CD14-positive monocyte (primary cell): ENCODE measurements around the gene LYG1. TPM values are rescaled to one million over a fixed set of nuclear protein-coding genes. Genes with fewer than 3 reads are reported as not detected.

Experiments
- DNase-seq, 3 donors: peaks; one replicate each; pipeline ENCODE4 v3.0.0-alpha.2; 2011 to 2022
- H2AFZ ChIP-seq: 2 replicates; pipeline ENCODE4 v1.6.0; 2012; ENCODE audit warnings: mild to moderate bottlenecking, low read depth, low read length, inconsistent platforms; ENCODE audit not compliant: insufficient read depth, poor library complexity, severe bottlenecking
- H3K27ac ChIP-seq, 2 donors: 1 replicate in 1 of 2; 2 replicates in 1 of 2; pipeline ENCODE4 v1.5.1; 2012 to 2013; ENCODE audit warnings: low read length in 2 of 2, control low read depth in 1 of 2, inconsistent platforms in 1 of 2, low read depth in 1 of 2, mild to moderate bottlenecking in 1 of 2
- H3K27me3 ChIP-seq, 2 donors: one replicate each; pipeline versions ENCODE4 v1.6.0 to v1.6.1; 2011 to 2013; ENCODE audit warnings: low read length in 2 of 2; ENCODE audit not compliant: control insufficient read depth in 2 of 2, insufficient read depth in 2 of 2
- H3K36me3 ChIP-seq, 2 donors: replicated peaks in 1 of 2; 1 replicate in 1 of 2; 2 replicates in 1 of 2; pipeline versions ENCODE4 v1.5.1 to v1.6.1; 2012 to 2013; ENCODE audit warnings: low read length in 2 of 2, control low read depth in 1 of 2, inconsistent platforms in 1 of 2, mild to moderate bottlenecking in 1 of 2; ENCODE audit not compliant: insufficient read depth in 2 of 2, control insufficient read depth in 1 of 2
- H3K4me1 ChIP-seq, 2 donors: 1 replicate in 1 of 2; 2 replicates in 1 of 2; pipeline versions ENCODE4 v1.5.1 to v1.6.1; 2012 to 2013; ENCODE audit warnings: low read length in 2 of 2, control low read depth in 1 of 2, inconsistent platforms in 1 of 2, mild to moderate bottlenecking in 1 of 2, moderate library complexity in 1 of 2; ENCODE audit not compliant: insufficient read depth in 2 of 2, control insufficient read depth in 1 of 2
- H3K4me2 ChIP-seq: replicated peaks from 2 replicates; pipeline ENCODE3; 2012; ENCODE audit warnings: low read length, moderate library complexity, mild to moderate bottlenecking; ENCODE audit not compliant: poor library complexity, severe bottlenecking; ENCODE audit errors: extremely low read depth
- H3K4me3 ChIP-seq, 3 experiments: fragments of 200-600 bp in 1 of 3; sonication (generic) in 1 of 3; replicated peaks in 1 of 3; 1 replicate in 2 of 3; 2 replicates in 1 of 3; pipeline ENCODE4 v1.5.1; 2011 to 2013; ENCODE audit warnings: low read length in 3 of 3, mild to moderate bottlenecking in 3 of 3, control low read depth in 2 of 3, low read depth in 2 of 3, inconsistent platforms in 1 of 3, moderate library complexity in 1 of 3
- H3K79me2 ChIP-seq: 2 replicates; pipeline ENCODE4 v1.6.0; 2012; ENCODE audit warnings: mild to moderate bottlenecking, control low read depth, inconsistent platforms, low read length, moderate library complexity; ENCODE audit not compliant: insufficient read depth
- H3K9ac ChIP-seq: 2 replicates; pipeline ENCODE4 v1.6.0; 2017; ENCODE audit warnings: low read length, mild to moderate bottlenecking; ENCODE audit not compliant: insufficient read depth, poor library complexity, severe bottlenecking
- H3K9me3 ChIP-seq, 2 donors: replicated peaks in 1 of 2; 1 replicate in 1 of 2; 2 replicates in 1 of 2; pipeline versions ENCODE4 v1.5.1 to v1.6.1; 2012 to 2013; ENCODE audit warnings: low read length in 2 of 2, control low read depth in 1 of 2; ENCODE audit not compliant: control insufficient read depth in 1 of 2, insufficient read depth in 1 of 2
- H4K20me1 ChIP-seq: 2 replicates; pipeline ENCODE4 v1.6.0; 2012; ENCODE audit warnings: mild to moderate bottlenecking, low read length, control low read depth, moderate library complexity; ENCODE audit not compliant: insufficient read depth
- H3K27ac Mint-ChIP-seq, 7 donors: one replicate each; pipeline ENCODE4 v1.8.0; 2020; ENCODE audit warnings: mild to moderate bottlenecking in 7 of 7, mixed read lengths in 7 of 7, moderate library complexity in 6 of 7, inconsistent platforms in 2 of 7
- H3K27me3 Mint-ChIP-seq, 3 donors: one replicate each; pipeline ENCODE4 v1.8.0; 2021 to 2022; ENCODE audit warnings: low read depth in 3 of 3, mild to moderate bottlenecking in 3 of 3, mixed read lengths in 3 of 3, moderate library complexity in 3 of 3, inconsistent platforms in 1 of 3
- H3K36me3 Mint-ChIP-seq, 2 donors: one replicate each; pipeline ENCODE4 v1.8.0; 2020; ENCODE audit warnings: mixed read lengths in 2 of 2, inconsistent platforms in 1 of 2, mild to moderate bottlenecking in 1 of 2
- H3K4me1 Mint-ChIP-seq: one replicate; pipeline ENCODE4 v1.8.0; 2020; ENCODE audit warnings: mild to moderate bottlenecking, mixed read lengths
- H3K4me3 Mint-ChIP-seq, 2 donors: one replicate each; pipeline ENCODE4 v1.8.0; 2020; ENCODE audit warnings: mild to moderate bottlenecking in 2 of 2, mixed read lengths in 2 of 2, moderate library complexity in 1 of 2
- H3K9me3 Mint-ChIP-seq, 7 donors: one replicate each; pipeline ENCODE4 v1.8.0; 2020 to 2022; ENCODE audit warnings: mixed read lengths in 7 of 7, mild to moderate bottlenecking in 6 of 7, moderate library complexity in 6 of 7, inconsistent platforms in 2 of 7
- WGBS: methylation state at CpG from one replicate; pipeline ENCODE4 v1.1.5; 2013; ENCODE audit warnings: missing lambda C conversion rate; ENCODE audit not compliant: insufficient coverage; 5-methylcytosine and 5-hydroxymethylcytosine counted together
- intact Hi-C, 2 donors: fragments of 100-400 bp; cut with micrococcal nuclease; formaldehyde crosslinking; loops; one replicate each; pipeline versions ENCODE4 v1.15.0 to v1.15.1; 2023
- polyA plus RNA-seq, 3 donors: library from polyadenylated mRNA; depleted of rRNA in 1 of 3; unstranded in 2 of 3; stranded (reverse) in 1 of 3; fragments of 300-500 nt in 2 of 3; fragments of >200 nt in 1 of 3; fragmentation: Illumina TruSeq in 2 of 3; gene quantifications; 1 replicate in 2 of 3; 2 replicates in 1 of 3; pipeline ENCODE4 v1.2.3, GENCODE V29; 2012 to 2021
- TF ChIP-seq, protein P1 (sequence below): fragments of 200-600 bp; IDR thresholded peaks from one replicate; pipeline ENCODE4 v1.8.0; 2022; ENCODE audit warnings: antibody characterized with exemption, mild to moderate bottlenecking

Gene LYG1
- polyA plus RNA-seq, 3 donors = 0.29 to 5.6 TPM; not detected in 1

DNA sequence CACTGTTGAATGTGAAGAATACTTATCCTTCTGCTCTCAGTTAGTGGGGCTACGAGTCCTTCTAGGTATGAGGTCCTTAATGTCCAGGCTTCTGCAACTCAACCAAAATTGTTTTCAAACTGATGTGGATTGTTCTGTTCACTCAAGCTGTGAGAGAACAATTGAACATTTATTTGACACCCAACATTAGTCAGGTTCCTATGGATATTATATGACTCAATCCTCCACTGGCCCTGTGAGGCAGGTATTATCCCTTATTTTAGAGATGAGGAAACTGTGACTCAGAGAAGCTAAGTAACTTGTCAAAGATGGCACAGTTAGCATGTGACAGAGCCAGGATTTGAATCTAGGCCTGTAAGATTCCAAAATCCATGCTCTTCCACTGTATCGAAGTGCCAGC lies 44.3 kb downstream of the LYG1 start:
- Histone ChIP-seq H4K20me1 (no peaks in the 10 kb centered on the region), H3K79me2 (no peaks in the 10 kb centered on the region), H3K9ac (no peak overlapping the region), H3K27ac (no peak overlapping the region), H3K36me3 (no peaks in the 10 kb centered on the region), H2AFZ (no peak overlapping the region), H3K4me3 (no peak overlapping the region), H3K4me1 (no peaks in the 10 kb centered on the region), H3K27me3 (no peaks in the 10 kb centered on the region), H3K4me2 (no peak overlapping the region), H3K9me3 (peaks cover 4 to 10% of the 10 kb centered on the region in 2 donors)
- H3K36me3 Mint-ChIP-seq = no peaks in the 10 kb centered on the region
- H3K4me3 Mint-ChIP-seq = no peak overlapping the region
- intact Hi-C loops = no loop called here
- H3K9me3 Mint-ChIP-seq = peaks cover 8 to 22% (median 17%) of the 10 kb centered on the region in 7 donors
- TF ChIP-seq, protein P1, sequence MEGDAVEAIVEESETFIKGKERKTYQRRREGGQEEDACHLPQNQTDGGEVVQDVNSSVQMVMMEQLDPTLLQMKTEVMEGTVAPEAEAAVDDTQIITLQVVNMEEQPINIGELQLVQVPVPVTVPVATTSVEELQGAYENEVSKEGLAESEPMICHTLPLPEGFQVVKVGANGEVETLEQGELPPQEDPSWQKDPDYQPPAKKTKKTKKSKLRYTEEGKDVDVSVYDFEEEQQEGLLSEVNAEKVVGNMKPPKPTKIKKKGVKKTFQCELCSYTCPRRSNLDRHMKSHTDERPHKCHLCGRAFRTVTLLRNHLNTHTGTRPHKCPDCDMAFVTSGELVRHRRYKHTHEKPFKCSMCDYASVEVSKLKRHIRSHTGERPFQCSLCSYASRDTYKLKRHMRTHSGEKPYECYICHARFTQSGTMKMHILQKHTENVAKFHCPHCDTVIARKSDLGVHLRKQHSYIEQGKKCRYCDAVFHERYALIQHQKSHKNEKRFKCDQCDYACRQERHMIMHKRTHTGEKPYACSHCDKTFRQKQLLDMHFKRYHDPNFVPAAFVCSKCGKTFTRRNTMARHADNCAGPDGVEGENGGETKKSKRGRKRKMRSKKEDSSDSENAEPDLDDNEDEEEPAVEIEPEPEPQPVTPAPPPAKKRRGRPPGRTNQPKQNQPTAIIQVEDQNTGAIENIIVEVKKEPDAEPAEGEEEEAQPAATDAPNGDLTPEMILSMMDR = no peak
- H3K27me3 Mint-ChIP-seq = peaks cover 0 to 4% (median 2%) of the 10 kb centered on the region in 3 donors
- H3K27ac Mint-ChIP-seq = no peak overlapping the region
- peaks cover 7% of the 10 kb centered on the region for H3K4me1 Mint-ChIP-seq
- DNase-seq = no peak
- WGBS = 86% methylated on average over 1 of the region's 2 CpGs

DNA sequence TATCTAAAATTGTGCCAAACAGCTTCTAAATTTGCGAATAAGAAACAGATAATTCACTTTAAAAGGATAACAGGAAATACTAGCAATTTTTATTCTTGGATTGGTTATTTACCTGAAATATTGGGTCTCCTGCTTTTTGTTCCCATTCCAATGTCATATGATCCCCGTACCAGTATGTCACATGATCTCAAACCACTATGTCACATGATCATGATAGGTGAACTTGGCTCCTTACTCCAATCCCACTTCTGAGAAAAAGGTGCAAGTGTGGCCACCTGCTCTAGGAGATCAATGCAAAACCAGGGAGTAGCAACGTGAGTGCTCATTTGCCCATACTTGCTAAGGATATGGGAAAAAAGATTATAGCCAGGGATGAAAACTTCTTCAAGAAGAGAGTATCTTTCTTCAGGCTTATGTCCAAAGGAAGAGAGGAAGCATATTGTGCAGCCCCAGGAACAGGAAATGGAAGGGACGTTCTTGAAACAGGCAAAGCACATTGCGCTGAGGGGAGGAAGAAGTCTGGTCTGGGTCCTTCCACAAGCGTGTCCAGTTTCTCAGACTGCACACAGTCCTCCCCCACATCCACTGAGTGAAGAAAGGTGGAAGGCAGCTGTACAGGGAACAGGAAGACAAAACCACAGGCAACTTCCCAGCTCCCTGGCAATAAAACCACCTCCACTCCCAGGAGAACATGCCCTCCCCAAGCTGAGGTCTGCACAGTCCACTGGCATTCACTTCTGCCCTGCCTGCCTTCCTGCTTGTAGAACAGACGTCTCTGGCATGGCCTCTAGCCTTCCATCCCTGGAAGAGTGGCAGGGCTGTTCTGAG lies 45.3 kb downstream of the LYG1 start, which contains the start of gene LYG2:
Gene LYG2, minus strand, starts transcription at position 176 of the 828 bp plus-strand sequence. CDS start 1,406 bp downstream, outside the sequence.
- Histone ChIP-seq H3K36me3 (no peaks in the 10 kb centered on the region), H4K20me1 (no peaks in the 10 kb centered on the region), H3K4me3 (no peak within 1 kb of the TSS), H3K4me1 (no peaks in the 10 kb centered on the region), H2AFZ (no peak within 1 kb of the TSS), H3K27me3 (no peaks in the 10 kb centered on the region), H3K27ac (no peak within 1 kb of the TSS), H3K79me2 (no peaks in the 10 kb centered on the region), H3K9me3 (peaks cover 0 to 10% of the 10 kb centered on the region in 2 donors), H3K4me2 (no peak within 1 kb of the TSS), H3K9ac (no peak within 1 kb of the TSS)
- TF ChIP-seq, protein P1 = no peak
- Mint-ChIP-seq H3K9me3 (peaks cover 5 to 19% (median 15%) of the 10 kb centered on the region in 7 donors), H3K27me3 (peaks cover 0 to 4% (median 0%) of the 10 kb centered on the region in 3 donors), H3K4me3 (no peak within 1 kb of the TSS), H3K4me1 (peaks cover 7% of the 10 kb centered on the region), H3K27ac (peak within 1 kb of the TSS in 2 of 7 donors; percentile 3 to 43), H3K36me3 (no peaks in the 10 kb centered on the region)
- intact Hi-C loops = no loop called here
- WGBS = 50% methylated on average over 2 of the region's 7 CpGs
- no peak for DNase-seq
